HCT116 (cell line): ENCODE data around the gene TP53TG5. TPM values are rescaled to one million over a fixed set of nuclear protein-coding genes. Genes with fewer than 3 reads are reported as not detected.
A peak's percentile ranks its signal among the peaks of the same experiment; 100 is the strongest.

Source experiments
- ATAC-seq: fragments of 200-7000 bp; cut with Tn5 transposase; 2 replicates; pipeline ENCODE4 v1.9.1; 2020; ENCODE audit warnings: mild to moderate bottlenecking, moderate library complexity
- BruUV-seq: library from RNA; stranded (reverse); fragments of 400-500 nt; replicated peaks from 2 replicates; lab custom pipeline; 2021; lab: Mats Ljungman, UMichigan
- CTCF ChIA-PET: fragments of 300-600 bp; sonication (Branson Sonifier 250); formaldehyde crosslinking; loops from one replicate; lab custom pipeline; 2021; ENCODE audit warnings: antibody characterized with exemption; lab: Charles Lee
- POLR2A ChIA-PET: fragments of 300-600, 350-600 bp; sonication (Branson Sonifier 250); formaldehyde crosslinking; loops from one replicate; lab custom pipeline; 2021; ENCODE audit warnings: antibody characterized with exemption; lab: Charles Lee
- RAD21 ChIA-PET, 2 experiments: fragments of 300-600 bp; sonication (Branson Sonifier 250); formaldehyde crosslinking; loops; one replicate each; lab custom pipeline; 2023; ENCODE audit warnings: low total read pairs in 2 of 2; ENCODE audit not compliant: uncharacterized antibody in 2 of 2, unreplicated experiment in 2 of 2, low non-redundant PET in 1 of 2; lab: Charles Lee
- DNase-seq: peaks from one replicate; pipeline ENCODE4 v3.0.0-alpha.2; 2010; ENCODE audit warnings: low read depth, low spot score
- H2AFZ ChIP-seq: fragments of 200-600 bp; shearing (Covaris generic), sonication (generic); 2 replicates; pipeline ENCODE4 v1.6.1; 2017; ENCODE audit warnings: low read depth, mixed run types, mixed read lengths, antibody characterized with exemption, low read length; ENCODE audit not compliant: poor library complexity, severe bottlenecking
- H3K27ac ChIP-seq: 2 replicates; pipeline ENCODE4 v1.5.1; 2012; ENCODE audit warnings: low read depth, low read length
- H3K27me3 ChIP-seq: fragments of 200-600 bp; sonication (generic); 2 replicates; pipeline ENCODE4 v1.6.1; 2016; ENCODE audit warnings: mixed run types, low read length, mixed read lengths; ENCODE audit not compliant: insufficient read depth
- H3K36me3 ChIP-seq, 2 experiments: fragments of 200-500 bp in 1 of 2; fragments of 200-600 bp in 1 of 2; sonication (Bioruptor generic) in 1 of 2; sonication (generic) in 1 of 2; 2 replicates each; pipeline versions ENCODE4 v1.5.1 to v1.6.1; 2014 to 2016; ENCODE audit warnings: low read length in 2 of 2, inconsistent platforms in 1 of 2, mixed read lengths in 1 of 2, mixed run types in 1 of 2; ENCODE audit not compliant: insufficient read depth in 2 of 2, control insufficient read depth in 1 of 2
- H3K4me1 ChIP-seq, 2 experiments: fragments of 200-600 bp in 1 of 2; sonication (generic) in 1 of 2; 2 replicates each; pipeline versions ENCODE4 v1.5.1 to v1.6.1; 2012 to 2017; ENCODE audit warnings: low read length in 2 of 2, inconsistent platforms in 1 of 2, mild to moderate bottlenecking in 1 of 2, mixed read lengths in 1 of 2, mixed run types in 1 of 2, moderate library complexity in 1 of 2; ENCODE audit not compliant: insufficient read depth in 2 of 2, control insufficient read depth in 1 of 2
- H3K4me2 ChIP-seq: fragments of 200-600 bp; sonication (generic); 2 replicates; pipeline ENCODE4 v1.6.1; 2017; ENCODE audit warnings: mixed run types, low read length, mixed read lengths
- H3K4me3 ChIP-seq, 2 experiments: fragments of 200-600 bp in 1 of 2; sonication (generic) in 1 of 2; replicated peaks in 1 of 2; 2 replicates each; pipeline ENCODE4 v1.5.1; 2011 to 2016; ENCODE audit warnings: low read length in 2 of 2, control low read depth in 1 of 2, low read depth in 1 of 2, mild to moderate bottlenecking in 1 of 2, mixed read lengths in 1 of 2, mixed run types in 1 of 2
- H3K79me2 ChIP-seq: fragments of 200-600 bp; sonication (generic); 2 replicates; pipeline ENCODE4 v1.6.1; 2017; ENCODE audit warnings: mild to moderate bottlenecking, mixed run types, low read length, moderate library complexity, mixed read lengths; ENCODE audit not compliant: insufficient read depth
- H3K9ac ChIP-seq: fragments of 200-600 bp; sonication (generic); 2 replicates; pipeline ENCODE4 v1.6.1; 2016; ENCODE audit warnings: low read length, mixed read lengths
- H3K9me2 ChIP-seq: fragments of 200-600 bp; sonication (generic), shearing (Covaris generic); 2 replicates; pipeline ENCODE4 v1.6.1; 2017; ENCODE audit warnings: mixed run types, mild to moderate bottlenecking, moderate library complexity; ENCODE audit not compliant: insufficient read depth
- H3K9me3 ChIP-seq, 2 experiments: fragments of 200-500 bp in 1 of 2; fragments of 200-600 bp in 1 of 2; sonication (Bioruptor generic) in 1 of 2; sonication (generic) in 1 of 2; 2 replicates each; pipeline ENCODE4 v1.6.1; 2014 to 2017; ENCODE audit warnings: low read length in 2 of 2, mixed read lengths in 2 of 2, inconsistent platforms in 1 of 2, low read depth in 1 of 2, mild to moderate bottlenecking in 1 of 2, mixed run types in 1 of 2, moderate library complexity in 1 of 2; ENCODE audit not compliant: control insufficient read depth in 1 of 2, insufficient read depth in 1 of 2
- H4K20me1 ChIP-seq: fragments of 200-600 bp; sonication (generic), shearing (Covaris generic); 2 replicates; pipeline ENCODE4 v1.6.1; 2017; ENCODE audit warnings: mixed run types, mild to moderate bottlenecking, moderate library complexity; ENCODE audit not compliant: insufficient read depth
- JUND ChIP-seq: IDR thresholded peaks from 2 replicates; pipeline ENCODE4 v1.6.1; 2012
- POLR2AphosphoS5 ChIP-seq: IDR thresholded peaks from 2 replicates; pipeline ENCODE4 v1.6.1; 2011; ENCODE audit warnings: mild to moderate bottlenecking, low read depth, low read length, moderate library complexity
- RAD21 ChIP-seq: IDR thresholded peaks from 2 replicates; pipeline ENCODE4 v1.6.1; 2012; ENCODE audit warnings: low read depth, mild to moderate bottlenecking
- SRF ChIP-seq: IDR thresholded peaks from 2 replicates; pipeline ENCODE4 v1.6.1; 2012; ENCODE audit warnings: low read depth
- YY1 ChIP-seq: IDR thresholded peaks from 2 replicates; pipeline ENCODE4 v1.6.1; 2011; ENCODE audit warnings: low read length, low read depth, moderate library complexity, mild to moderate bottlenecking; ENCODE audit not compliant: insufficient replicate concordance; ENCODE audit errors: extremely low read depth
- intact Hi-C: fragments of 100-400 bp; cut with micrococcal nuclease; formaldehyde crosslinking; loops from 2 replicates; pipeline ENCODE4 v1.10.0; 2022
- total RNA-seq: library from RNA; stranded (reverse); gene quantifications from one replicate; pipeline ENCODE4 v1.2.1, GENCODE V29; 2021; ENCODE audit not compliant: unreplicated experiment
- TF ChIP-seq, protein P1 (sequence below), 3 experiments: fragments of 200-600 bp in 1 of 3; sonication (generic) in 1 of 3; IDR thresholded peaks in 2 of 3; conservative IDR thresholded peaks in 1 of 3; 2 replicates each; pipeline ENCODE4 v1.5.1; 2012 to 2017; ENCODE audit warnings: low read depth in 2 of 3, low read length in 2 of 3, antibody characterized with exemption in 1 of 3, borderline replicate concordance in 1 of 3, control low read depth in 1 of 3, mild to moderate bottlenecking in 1 of 3, mixed read lengths in 1 of 3, mixed run types in 1 of 3, moderate library complexity in 1 of 3; ENCODE audit not compliant: insufficient read depth in 1 of 3

The TP53TG5 gene
- total RNA-seq, 1 experiment from 2014 or later: 0.76 TPM

DNA sequence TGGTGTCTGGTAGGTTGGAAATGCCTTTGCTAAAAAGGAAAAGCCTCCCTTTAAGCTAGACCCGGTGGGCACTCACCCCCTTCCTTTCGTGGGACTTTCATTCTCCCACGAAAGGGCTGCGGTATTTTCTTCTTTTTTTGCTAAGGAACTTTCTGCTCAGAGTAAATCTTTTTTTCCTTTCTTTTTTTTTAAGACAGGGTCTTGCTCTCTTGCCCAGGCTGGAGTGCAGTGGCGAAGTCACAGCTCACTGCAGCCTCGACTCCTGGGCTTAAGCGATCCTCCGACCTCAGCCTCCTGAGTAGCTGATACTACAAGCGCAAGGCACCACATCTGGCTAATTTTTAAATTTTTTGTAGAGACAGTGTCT, 4.0 kb downstream of the TP53TG5 start:
- ChIA-PET POLR2A (interaction anchor here (0.8 to 2.2 kb wide), 4 partner anchors 10 to 63 kb away, joined by 3 to 9 read pairs (median 4); partner anchors contain the start of gene SYS1), CTCF (interaction anchor here (1.0 to 8.3 kb wide), 22 partner anchors 8 to 397 kb away, joined by 3 to 61 read pairs (median 4); partner anchors contain the start of genes PIGT and SYS1), RAD21 (interaction anchor here in 1 of 2 experiments (1.5 to 2.1 kb wide), 2 partner anchors 54 to 63 kb away, joined by 4 to 16 read pairs; no protein-coding TSS in a partner anchor)
- Histone ChIP-seq H3K9ac (no peak overlapping the region), H3K4me3 (no peak overlapping the region), H3K4me1 (peaks cover 0 to 19% of the 10 kb centered on the region in 2 experiments; a peak in 2 of 4 replicates), H3K9me3 (no peaks in the 10 kb centered on the region), H3K27ac (no peak overlapping the region), H3K9me2 (no peaks in the 10 kb centered on the region), H3K79me2 (no peaks in the 10 kb centered on the region), H3K27me3 (no peaks in the 10 kb centered on the region), H4K20me1 (no peaks in the 10 kb centered on the region), H3K4me2 (peak overlapping the region; percentile 58), H2AFZ (no peak overlapping the region), H3K36me3 (no peaks in the 10 kb centered on the region)
- DNase-seq: no peak
- BruUV-seq: no TSS peak
- no peak for ATAC-seq
- intact Hi-C loops: loop anchor here (1.0 to 2.0 kb wide), 3 partner anchors 42 to 397 kb away; partner anchors contain the start of gene PIGT
- no peak for TF ChIP-seq JUND
- no peak for TF ChIP-seq SRF

DNA sequence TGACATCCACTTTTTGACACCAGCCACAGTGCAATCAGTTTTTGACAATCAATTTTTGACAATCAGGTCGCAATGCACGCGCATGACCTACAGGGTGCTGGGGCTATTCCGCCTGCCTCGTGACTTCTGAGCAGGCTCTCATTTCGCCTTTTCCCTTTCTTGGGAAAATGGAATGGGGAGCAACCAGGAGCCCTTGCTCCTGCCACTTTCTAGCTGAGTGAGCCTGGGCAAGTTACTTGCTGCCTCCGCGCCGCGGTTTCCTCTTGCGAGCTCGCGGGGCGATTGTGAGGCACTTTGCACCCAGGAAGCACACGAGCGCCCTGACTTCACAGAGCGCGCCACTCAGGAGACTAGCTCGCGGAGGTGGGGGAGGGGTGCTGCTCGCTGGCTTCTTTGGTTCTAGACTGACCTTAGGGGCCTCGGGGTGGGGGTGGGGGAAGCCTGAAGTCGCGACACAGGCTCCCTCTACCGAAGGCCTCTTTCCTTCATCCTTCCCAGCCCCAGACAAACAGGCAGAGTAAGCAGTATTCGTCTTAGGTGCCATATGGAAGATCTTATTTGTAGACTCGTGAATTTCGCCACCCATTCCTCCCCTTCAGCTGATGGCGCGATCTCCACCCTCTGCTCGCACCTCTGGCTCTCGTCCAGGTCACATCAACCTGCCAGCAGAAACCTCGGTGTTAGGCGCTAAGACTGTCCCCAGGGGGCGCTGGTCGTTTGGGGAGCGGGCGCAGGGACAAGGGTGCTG, 4.6 kb downstream of the TP53TG5 start:
- ChIA-PET RAD21 (interaction anchor here in 1 of 2 experiments (1.5 to 2.1 kb wide), 2 partner anchors 53 to 63 kb away, joined by 4 to 16 read pairs; no protein-coding TSS in a partner anchor), POLR2A (interaction anchor here (0.8 to 2.2 kb wide), 4 partner anchors 10 to 63 kb away, joined by 3 to 9 read pairs (median 4); partner anchors contain the start of gene SYS1)
- H3K4me1 ChIP-seq: peaks cover 0 to 15% of the 10 kb centered on the region in 2 experiments; a peak in 2 of 4 replicates

More for the DNA sequence above, 4.6 kb downstream of the TP53TG5 start:
- Histone ChIP-seq H2AFZ (no peak overlapping the region), H3K9me2 (no peaks in the 10 kb centered on the region), H3K4me3 (no peak overlapping the region), H3K9ac (no peak overlapping the region), H3K27me3 (no peaks in the 10 kb centered on the region), H3K27ac (no peak overlapping the region), H3K4me2 (peak overlapping the region; percentile 58), H3K9me3 (no peaks in the 10 kb centered on the region), H3K36me3 (no peaks in the 10 kb centered on the region; a peak in 1 of 4 replicates), H4K20me1 (no peaks in the 10 kb centered on the region), H3K79me2 (no peaks in the 10 kb centered on the region)
- peak; percentile 92 for ATAC-seq
- peak; percentile 57 for DNase-seq
- BruUV-seq: no TSS peak
- intact Hi-C loops: loop anchor here (1.0 to 2.0 kb wide), 3 partner anchors 43 to 398 kb away; partner anchors contain the start of gene PIGT
- peak; percentile 13 for TF ChIP-seq YY1
- TF ChIP-seq RAD21: peak; percentile 89
- no peak for TF ChIP-seq POLR2AphosphoS5
- TF ChIP-seq, protein P1, sequence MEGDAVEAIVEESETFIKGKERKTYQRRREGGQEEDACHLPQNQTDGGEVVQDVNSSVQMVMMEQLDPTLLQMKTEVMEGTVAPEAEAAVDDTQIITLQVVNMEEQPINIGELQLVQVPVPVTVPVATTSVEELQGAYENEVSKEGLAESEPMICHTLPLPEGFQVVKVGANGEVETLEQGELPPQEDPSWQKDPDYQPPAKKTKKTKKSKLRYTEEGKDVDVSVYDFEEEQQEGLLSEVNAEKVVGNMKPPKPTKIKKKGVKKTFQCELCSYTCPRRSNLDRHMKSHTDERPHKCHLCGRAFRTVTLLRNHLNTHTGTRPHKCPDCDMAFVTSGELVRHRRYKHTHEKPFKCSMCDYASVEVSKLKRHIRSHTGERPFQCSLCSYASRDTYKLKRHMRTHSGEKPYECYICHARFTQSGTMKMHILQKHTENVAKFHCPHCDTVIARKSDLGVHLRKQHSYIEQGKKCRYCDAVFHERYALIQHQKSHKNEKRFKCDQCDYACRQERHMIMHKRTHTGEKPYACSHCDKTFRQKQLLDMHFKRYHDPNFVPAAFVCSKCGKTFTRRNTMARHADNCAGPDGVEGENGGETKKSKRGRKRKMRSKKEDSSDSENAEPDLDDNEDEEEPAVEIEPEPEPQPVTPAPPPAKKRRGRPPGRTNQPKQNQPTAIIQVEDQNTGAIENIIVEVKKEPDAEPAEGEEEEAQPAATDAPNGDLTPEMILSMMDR (IDR thresholded peaks at IDR 0.05 in 2 of 3, conservative IDR thresholded peaks at IDR 0.05 in 1 of 3; ENCODE audit: borderline replicate concordance in 1 of 3, insufficient read depth in 1 of 3, low read depth in 2 of 3, low read length in 2 of 3): peak; percentile 87 to 95 (median 93)
- CTCF ChIA-PET: interaction anchor here (0.9 to 8.3 kb wide), 23 partner anchors 8 to 398 kb away, joined by 3 to 61 read pairs (median 4); partner anchors contain the start of genes PIGT and SYS1
